Neural cell (in vitro differentiated cells): ENCODE measurements around the gene GPR152. TPM values are rescaled to one million over a fixed set of nuclear protein-coding genes. Genes with fewer than 3 reads are reported as not detected.

Experiments used
- H2AFZ ChIP-seq: fragments of 200-600, 300-800 bp; sonication (generic), shearing (Covaris generic); 2 replicates; pipeline ENCODE4 v1.6.0; 2014; ENCODE audit warnings: low read depth, mild to moderate bottlenecking, antibody characterized with exemption, low read length, moderate library complexity
- H3F3A ChIP-seq: fragments of 200-600 bp; shearing (Covaris generic); 2 replicates; pipeline ENCODE4 v1.6.1; 2016; ENCODE audit warnings: mild to moderate bottlenecking, moderate library complexity, mixed read lengths, antibody characterized with exemption, low read length; ENCODE audit not compliant: insufficient read depth, poor library complexity, severe bottlenecking
- H3K27ac ChIP-seq: fragments of 200-600, 300-800 bp; sonication (generic), shearing (Covaris generic); 2 replicates; pipeline ENCODE4 v1.5.1; 2014; ENCODE audit warnings: mild to moderate bottlenecking, low read length, moderate library complexity
- H3K27me3 ChIP-seq: fragments of 300-800, 200-600 bp; sonication (generic), shearing (Covaris generic); 2 replicates; pipeline ENCODE4 v1.6.0; 2014; ENCODE audit warnings: mild to moderate bottlenecking, low read depth, low read length, moderate library complexity; ENCODE audit not compliant: insufficient read depth
- H3K36me3 ChIP-seq: fragments of 300-800, 200-600 bp; sonication (generic), shearing (Covaris generic); 2 replicates; pipeline ENCODE4 v1.5.1; 2014; ENCODE audit warnings: mild to moderate bottlenecking, antibody characterized with exemption, low read length, moderate library complexity; ENCODE audit not compliant: insufficient read depth
- H3K4me2 ChIP-seq: fragments of 300-800, 200-600 bp; sonication (generic), shearing (Covaris generic); 2 replicates; pipeline ENCODE4 v1.6.0; 2014; ENCODE audit warnings: mild to moderate bottlenecking, low read length
- H3K4me3 ChIP-seq: fragments of 300-800, 200-600 bp; sonication (generic), shearing (Covaris generic); 2 replicates; pipeline ENCODE4 v1.5.1; 2014; ENCODE audit warnings: mild to moderate bottlenecking, low read length, moderate library complexity
- H3K79me2 ChIP-seq: fragments of 200-600 bp; shearing (Covaris generic); replicated peaks from 2 replicates; pipeline ENCODE4 v1.6.0; 2014; ENCODE audit warnings: mild to moderate bottlenecking, low read length, moderate library complexity; ENCODE audit not compliant: insufficient read depth
- H3K9ac ChIP-seq: fragments of 300-800, 200-600 bp; sonication (generic), shearing (Covaris generic); 2 replicates; pipeline ENCODE4 v1.6.1; 2016; ENCODE audit warnings: mild to moderate bottlenecking, low read length, mixed read lengths
- H3K9me2 ChIP-seq: fragments of 200-600 bp; shearing (Covaris generic); 2 replicates; pipeline ENCODE4 v1.6.1; 2016; ENCODE audit warnings: mild to moderate bottlenecking, low read length, mixed read lengths; ENCODE audit not compliant: insufficient read depth
- H3K9me3 ChIP-seq: fragments of 200-600, 300-800 bp; sonication (generic), shearing (Covaris generic); 2 replicates; pipeline ENCODE4 v1.6.1; 2016; ENCODE audit warnings: mild to moderate bottlenecking, mixed run types, low read length, moderate library complexity, mixed read lengths
- H4K20me1 ChIP-seq: fragments of 200-600 bp; shearing (Covaris generic); 2 replicates; pipeline ENCODE4 v1.6.1; 2016; ENCODE audit warnings: mild to moderate bottlenecking, mixed run types; ENCODE audit not compliant: insufficient read depth
- CTCF ChIP-seq: fragments of 450-650 bp; IDR thresholded peaks from 2 replicates; pipeline ENCODE4 v1.5.1; 2014; ENCODE audit warnings: antibody characterized with exemption, mild to moderate bottlenecking, moderate library complexity; ENCODE audit not compliant: poor library complexity, severe bottlenecking
- EP300 ChIP-seq: fragments of 450-650 bp; conservative IDR thresholded peaks from 2 replicates; pipeline ENCODE4 v1.6.1; 2014; ENCODE audit warnings: antibody characterized with exemption, mild to moderate bottlenecking, moderate library complexity; ENCODE audit not compliant: poor library complexity, severe bottlenecking
- EZH2 ChIP-seq: fragments of 200-600, 300-800 bp; shearing (Covaris generic), sonication (generic); IDR thresholded peaks from 2 replicates; pipeline ENCODE4 v1.6.1; 2014; ENCODE audit warnings: antibody characterized with exemption, low read length, borderline replicate concordance, mild to moderate bottlenecking; ENCODE audit not compliant: insufficient read depth, poor library complexity, severe bottlenecking
- MXI1 ChIP-seq: fragments of 450-650 bp; conservative IDR thresholded peaks from 2 replicates; pipeline ENCODE4 v1.6.1; 2014; ENCODE audit warnings: antibody characterized with exemption, mild to moderate bottlenecking; ENCODE audit not compliant: poor library complexity, severe bottlenecking
- POLR2AphosphoS5 ChIP-seq: IDR thresholded peaks from 2 replicates; pipeline ENCODE4 v1.6.1; 2012
- RAD21 ChIP-seq: fragments of 450-650 bp; conservative IDR thresholded peaks from 2 replicates; pipeline ENCODE4 v1.6.1; 2014; ENCODE audit warnings: antibody characterized with exemption, mild to moderate bottlenecking, moderate library complexity
- REST ChIP-seq: IDR thresholded peaks from 2 replicates; pipeline ENCODE4 v1.6.1; 2012; ENCODE audit warnings: borderline replicate concordance
- SMC3 ChIP-seq: fragments of 450-650 bp; conservative IDR thresholded peaks from 2 replicates; pipeline ENCODE4 v1.6.1; 2014; ENCODE audit warnings: antibody characterized with exemption, mild to moderate bottlenecking, moderate library complexity; ENCODE audit not compliant: poor library complexity
- TAF1 ChIP-seq: IDR thresholded peaks from 2 replicates; pipeline ENCODE4 v1.6.1; 2012; ENCODE audit warnings: low read depth
- polyA plus RNA-seq: library from polyadenylated mRNA; depleted of rRNA; stranded (reverse); fragments of >200 nt; gene quantifications from 2 replicates; pipeline ENCODE4 v1.2.3, GENCODE V29; 2014

Gene GPR152
- polyA plus RNA-seq, 1 donor from 2014 or later, result not detected

- peak overlapping the region; percentile 71 for H3K4me3 ChIP-seq
- H3K27ac ChIP-seq, result peak overlapping the region; percentile 56
- H3K9ac ChIP-seq, result peak overlapping the region; percentile 75
- no peaks in the 10 kb centered on the region for H3K9me3 ChIP-seq
- TF ChIP-seq EP300 (no peak), CTCF (no peak), SMC3 (no peak), EZH2 (no peak), RAD21 (no peak)
- no peaks in the 10 kb centered on the region for H3K27me3 ChIP-seq
- H3F3A ChIP-seq, result no peaks in the 10 kb centered on the region
- H3K4me2 ChIP-seq, result no peak overlapping the region
- H4K20me1 ChIP-seq, result no peaks in the 10 kb centered on the region
- H3K9me2 ChIP-seq, result no peaks in the 10 kb centered on the region
- peak overlapping the region; percentile 65 for H2AFZ ChIP-seq
- H3K79me2 ChIP-seq, result no peaks in the 10 kb centered on the region
- no peaks in the 10 kb centered on the region for H3K36me3 ChIP-seq
Observed at GRCh38 chr11:67465189-67465510, 12.6 kb upstream of the GPR152 start.

- Histone ChIP-seq H3K27ac (peak overlapping the region; percentile 56), H3K36me3 (no peaks in the 10 kb centered on the region), H2AFZ (peak overlapping the region; percentile 65), H3F3A (no peaks in the 10 kb centered on the region), H3K4me3 (peak overlapping the region; percentile 71), H3K27me3 (no peaks in the 10 kb centered on the region), H4K20me1 (no peaks in the 10 kb centered on the region), H3K4me2 (no peak overlapping the region), H3K9ac (peak overlapping the region; percentile 75), H3K9me3 (no peaks in the 10 kb centered on the region), H3K9me2 (no peaks in the 10 kb centered on the region), H3K79me2 (no peaks in the 10 kb centered on the region)
- no peak for TF ChIP-seq CTCF
- no peak for TF ChIP-seq SMC3
- TF ChIP-seq POLR2AphosphoS5, result peak; percentile 69
- peak; percentile 40 for TF ChIP-seq TAF1
- no peak for TF ChIP-seq EZH2
Observed at GRCh38 chr11:67464411-67465188, 12.1 kb upstream of the GPR152 start.

DNA sequence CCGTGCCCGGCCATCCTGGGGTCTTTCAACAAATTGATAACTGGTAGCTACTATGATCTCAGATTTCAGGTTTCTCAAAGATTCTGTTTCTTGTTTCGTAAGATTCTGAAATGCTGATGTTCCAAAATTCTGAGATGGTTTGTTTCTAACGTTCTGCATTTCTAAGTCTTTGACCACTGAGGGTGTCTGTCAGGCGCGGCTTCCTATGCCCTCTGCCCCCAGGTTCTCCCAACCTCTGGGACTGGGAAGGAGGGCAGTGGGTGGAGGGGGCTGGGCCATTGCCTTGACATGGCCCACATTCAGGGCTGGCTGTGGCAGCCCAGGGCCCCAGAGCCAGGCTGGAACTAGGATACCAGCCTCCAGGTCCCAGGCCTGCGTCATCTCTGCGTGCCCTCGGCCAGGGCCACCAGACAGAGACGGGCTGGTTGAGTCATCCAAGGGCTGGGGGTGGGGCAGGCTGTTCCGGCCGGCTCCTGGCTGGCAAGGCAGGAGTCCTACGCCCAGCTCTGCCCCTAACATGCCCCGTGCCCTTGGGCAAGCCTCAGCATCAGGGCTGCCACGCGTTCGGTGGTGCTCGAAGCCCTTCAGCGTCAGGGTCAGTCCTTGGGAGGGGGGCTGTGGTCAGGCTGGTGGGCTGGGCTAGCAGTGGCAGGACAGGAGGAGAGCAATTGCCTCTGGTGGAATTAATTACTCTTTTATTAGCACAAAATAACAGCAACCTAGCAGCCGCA is 11.3 kb upstream of the GPR152 start:
- H3K4me2 ChIP-seq, result no peak overlapping the region
- no peaks in the 10 kb centered on the region for H3K36me3 ChIP-seq
- H3K4me3 ChIP-seq, result peak overlapping the region; percentile 71
- no peaks in the 10 kb centered on the region for H3K79me2 ChIP-seq
- H2AFZ ChIP-seq, result no peak overlapping the region
- H3K27me3 ChIP-seq, result no peaks in the 10 kb centered on the region
- H4K20me1 ChIP-seq, result no peaks in the 10 kb centered on the region
- no peaks in the 10 kb centered on the region for H3K9me3 ChIP-seq
- no peak overlapping the region for H3K27ac ChIP-seq
- TF ChIP-seq MXI1, result no peak
- no peak for TF ChIP-seq POLR2AphosphoS5
- TF ChIP-seq RAD21, result no peak
- no peak for TF ChIP-seq TAF1
- TF ChIP-seq SMC3, result no peak
- no peak for TF ChIP-seq REST
- no peak for TF ChIP-seq CTCF
- no peak for TF ChIP-seq EP300
- TF ChIP-seq EZH2, result no peak
- no peaks in the 10 kb centered on the region for H3K9me2 ChIP-seq
- no peak overlapping the region for H3K9ac ChIP-seq
- H3F3A ChIP-seq, result no peaks in the 10 kb centered on the region
